K562 (cell line): ENCODE results near the gene LAMB4. TPM values are rescaled to one million over a fixed set of nuclear protein-coding genes. Genes with fewer than 3 reads are reported as not detected.

Experiments
- ATAC-seq: fragments of 200-7000 bp; cut with Tn5 transposase; 3 replicates; pipeline ENCODE4 v1.9.1; 2020; ENCODE audit warnings: moderate library complexity
- BruUV-seq: library from RNA; stranded (reverse); fragments of 400-500 nt; replicated peaks from 2 replicates; lab custom pipeline; 2021; lab: Mats Ljungman, UMichigan
- CTCF ChIA-PET: fragments of 300-600 bp; formaldehyde crosslinking; extraction: SDS; loops from one replicate; lab custom pipeline; 2021; ENCODE audit warnings: low intra/inter-chr PET ratio; lab: Yijun Ruan, JAX
- POLR2A ChIA-PET: fragments of 300-600, 350-650 bp; sonication (Branson Sonifier 250); formaldehyde crosslinking; extraction: SDS; loops from one replicate; lab custom pipeline; 2021; ENCODE audit warnings: antibody characterized with exemption, inconsistent platforms; lab: Yijun Ruan, JAX
- DNase-seq, 4 experiments: peaks; one replicate each; pipeline versions ENCODE4 v3.0.0 to v3.0.0-alpha.2; 2011 to 2018; ENCODE audit warnings: low spot score in 3 of 4, mixed read lengths in 3 of 4; ENCODE audit errors: extremely low read depth in 1 of 4
- FAIRE-seq: peaks from 2 replicates; lab custom pipeline; 2011; peaks lifted over from hg19 to GRCh38; lab: Jason Lieb, UNC
- H2AFZ ChIP-seq: 2 replicates; pipeline ENCODE4 v1.6.0; 2011; ENCODE audit warnings: low read depth, low read length, control low read depth, inconsistent platforms
- H3K27ac ChIP-seq: fragments of 200-600 bp; 3 replicates; pipeline ENCODE4 v1.8.0; 2011; ENCODE audit warnings: low read depth, mild to moderate bottlenecking, control low read depth, inconsistent platforms, low read length, moderate library complexity, mixed read lengths; ENCODE audit errors: extremely low read depth
- H3K27me3 ChIP-seq, 2 experiments: fragments of 300-600 bp in 1 of 2; 2 replicates in 1 of 2; 3 replicates in 1 of 2; pipeline versions ENCODE4 v1.6.0 to v1.8.0; 2011; ENCODE audit warnings: inconsistent platforms in 2 of 2, low read length in 2 of 2, mild to moderate bottlenecking in 1 of 2, mixed read lengths in 1 of 2, moderate library complexity in 1 of 2; ENCODE audit not compliant: control insufficient read depth in 2 of 2, insufficient read depth in 2 of 2
- H3K36me3 ChIP-seq: fragments of 300-600 bp; 3 replicates; pipeline ENCODE4 v1.8.0; 2011; ENCODE audit warnings: mild to moderate bottlenecking, low read length, inconsistent platforms; ENCODE audit not compliant: control insufficient read depth, insufficient read depth
- H3K4me1 ChIP-seq, 2 experiments: fragments of 200-600 bp in 1 of 2; replicated peaks in 1 of 2; 2 replicates in 1 of 2; 3 replicates in 1 of 2; pipeline versions ENCODE4 v1.5.1 to v1.8.0; 2011; ENCODE audit warnings: inconsistent platforms in 2 of 2, low read length in 2 of 2, mild to moderate bottlenecking in 1 of 2, mixed read lengths in 1 of 2, moderate library complexity in 1 of 2; ENCODE audit not compliant: control insufficient read depth in 2 of 2, insufficient read depth in 2 of 2
- H3K4me2 ChIP-seq: 2 replicates; pipeline ENCODE4 v1.6.1; 2011; ENCODE audit warnings: low read length, control low read depth, inconsistent platforms, mixed read lengths; ENCODE audit not compliant: insufficient read depth
- H3K4me3 ChIP-seq: fragments of 200-600 bp; sonication (generic), shearing (Covaris generic); 2 replicates; pipeline ENCODE4 v1.5.1; 2016; ENCODE audit warnings: control low read depth, inconsistent platforms
- H3K79me2 ChIP-seq: fragments of 200-600 bp; 3 replicates; pipeline ENCODE4 v1.8.0; 2011; ENCODE audit warnings: low read length, inconsistent platforms; ENCODE audit not compliant: control insufficient read depth, insufficient read depth
- H3K9ac ChIP-seq, 2 experiments: 2 replicates each; pipeline versions ENCODE4 v1.6.0 to v1.6.1; 2011; ENCODE audit warnings: low read depth in 2 of 2, low read length in 2 of 2, control low read depth in 1 of 2, inconsistent platforms in 1 of 2, mild to moderate bottlenecking in 1 of 2, mixed read lengths in 1 of 2; ENCODE audit not compliant: insufficient read depth in 1 of 2
- H3K9me1 ChIP-seq: one replicate; pipeline ENCODE4 v1.6.0; 2011; ENCODE audit warnings: inconsistent platforms, mild to moderate bottlenecking, low read length, moderate library complexity; ENCODE audit not compliant: control insufficient read depth, insufficient read depth
- H3K9me3 ChIP-seq: replicated peaks from 2 replicates; pipeline ENCODE4 v1.5.1; 2011; ENCODE audit warnings: low read depth, low read length, inconsistent platforms; ENCODE audit not compliant: control insufficient read depth, insufficient read depth
- H4K20me1 ChIP-seq: replicated peaks from 2 replicates; pipeline ENCODE4 v1.6.1; 2011; ENCODE audit warnings: low read length, inconsistent platforms, mixed read lengths; ENCODE audit not compliant: control insufficient read depth, insufficient read depth
- FIP1L1 ChIP-seq: fragments of 200-400 bp; formaldehyde crosslinking; IDR thresholded peaks from 2 replicates; pipeline ENCODE4 v1.6.1; 2018; ENCODE audit warnings: mild to moderate bottlenecking, low read depth, low read length; ENCODE audit not compliant: poor library complexity, severe bottlenecking
- PYGO2 ChIP-seq: fragments of 450-650 bp; IDR thresholded peaks from 2 replicates; pipeline ENCODE4 v1.6.1; 2016; ENCODE audit warnings: mild to moderate bottlenecking, missing genetic modification characterization, moderate library complexity, missing compliant biosample characterization
- SNIP1 ChIP-seq: fragments of 450-650 bp; IDR thresholded peaks from 2 replicates; pipeline ENCODE4 v1.7.1; 2017; ENCODE audit warnings: low read depth, mild to moderate bottlenecking
- STAG1 ChIP-seq: sonication (generic); formaldehyde crosslinking; IDR thresholded peaks from 2 replicates; pipeline ENCODE4 v1.5.0; 2020; ENCODE audit warnings: missing genetic modification reagents, borderline replicate concordance
- WGBS: fragments of 100-300 bp; shearing (Covaris generic); methylation state at CpG from one replicate; pipeline ENCODE4 v1.1.6; 2016; ENCODE audit warnings: low coverage, mixed read lengths; ENCODE audit not compliant: insufficient coverage; ENCODE audit errors: missing lambda C conversion rate; 5-methylcytosine and 5-hydroxymethylcytosine counted together
- in situ Hi-C: fragments of 300-500 bp; cut with MboI; formaldehyde crosslinking; loops from 4 replicates; pipeline ENCODE4 v1.15.0; 2018; ENCODE audit warnings: inconsistent platforms, mixed read lengths
- intact Hi-C: fragments of 100-400 bp; cut with micrococcal nuclease; formaldehyde crosslinking; loops from 2 replicates; pipeline ENCODE4 v1.14.2; 2022
- polyA plus RNA-seq, 8 experiments: library from polyadenylated mRNA; depleted of rRNA in 4 of 8; stranded (reverse) in 5 of 8; unstranded in 3 of 8; fragments of >200 nt; fragmentation: Nextera tagmentation in 2 of 8; fragmentation: Illumina TruSeq in 1 of 8; extraction: Ambion mirVana in 2 of 8; extraction: Trizol in 1 of 8; gene quantifications; 2 replicates each; pipeline versions ENCODE4 v1.2.1 to v1.2.3, GENCODE V29; 2011 to 2014; ENCODE audit warnings: inconsistent platforms in 1 of 8, missing spikeins in 1 of 8
- total RNA-seq, 7 experiments: library from RNA; depleted of rRNA in 6 of 7; stranded (reverse); fragments of >200 nt in 6 of 7; fragmentation: Illumina TruSeq in 2 of 7; extraction: Trizol in 2 of 7; gene quantifications; 2 replicates each; pipeline versions ENCODE4 v1.2.1 to v1.2.3, GENCODE V29; 2011 to 2021; ENCODE audit warnings: low replicate concordance in 1 of 7
- TF ChIP-seq, protein P1 (sequence below), 2 experiments: fragments of 450-650 bp; formaldehyde crosslinking in 1 of 2; IDR thresholded peaks; 2 replicates each; pipeline versions ENCODE4 v1.4.0 to v1.6.1; 2014 to 2020; ENCODE audit warnings: mild to moderate bottlenecking in 2 of 2, borderline replicate concordance in 1 of 2, low read depth in 1 of 2
- TF ChIP-seq, protein P2 (sequence below): fragments of 450-650 bp; IDR thresholded peaks from 2 replicates; pipeline ENCODE4 v1.7.1; 2018; ENCODE audit warnings: mild to moderate bottlenecking, low read depth; ENCODE audit not compliant: partially characterized antibody
- TF ChIP-seq, protein P3 (sequence below): fragments of 250-450 bp; sonication (Bioruptor Pico); IDR thresholded peaks from 2 replicates; pipeline ENCODE4 v1.8.0; 2022; ENCODE audit warnings: inconsistent platforms

The LAMB4 gene
- total and polyA plus RNA-seq, 9 of the 15 experiments (the other 6 are each of a cell fraction or from before 2014, with no cell fraction given): 0.06 to 0.13 (median 0.07) TPM; not detected in 6

DNA sequence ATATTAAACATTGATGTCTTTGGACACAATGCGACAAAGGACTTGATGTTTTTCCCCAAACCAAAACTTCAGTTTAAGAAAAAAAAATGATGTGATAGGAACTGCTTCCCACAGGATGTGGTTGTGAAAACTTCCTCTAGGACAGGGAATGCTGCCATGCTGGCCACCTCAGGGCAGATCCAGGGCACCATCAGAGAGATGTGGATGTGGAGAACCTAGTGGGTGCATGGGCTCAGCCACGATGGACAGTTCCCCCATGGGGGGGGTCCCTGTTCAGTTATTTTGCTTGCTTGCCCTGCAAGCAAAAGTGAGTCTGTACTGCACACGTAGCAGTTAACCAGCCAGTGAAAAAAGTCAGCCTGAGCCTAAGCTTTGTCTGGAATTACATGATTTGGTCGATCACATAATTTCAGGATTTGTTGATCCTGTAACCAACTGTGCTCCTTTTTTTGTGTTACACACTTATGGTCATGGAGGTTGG is 36.3 kb downstream of the LAMB4 start (continued):
- TF ChIP-seq, protein P1, sequence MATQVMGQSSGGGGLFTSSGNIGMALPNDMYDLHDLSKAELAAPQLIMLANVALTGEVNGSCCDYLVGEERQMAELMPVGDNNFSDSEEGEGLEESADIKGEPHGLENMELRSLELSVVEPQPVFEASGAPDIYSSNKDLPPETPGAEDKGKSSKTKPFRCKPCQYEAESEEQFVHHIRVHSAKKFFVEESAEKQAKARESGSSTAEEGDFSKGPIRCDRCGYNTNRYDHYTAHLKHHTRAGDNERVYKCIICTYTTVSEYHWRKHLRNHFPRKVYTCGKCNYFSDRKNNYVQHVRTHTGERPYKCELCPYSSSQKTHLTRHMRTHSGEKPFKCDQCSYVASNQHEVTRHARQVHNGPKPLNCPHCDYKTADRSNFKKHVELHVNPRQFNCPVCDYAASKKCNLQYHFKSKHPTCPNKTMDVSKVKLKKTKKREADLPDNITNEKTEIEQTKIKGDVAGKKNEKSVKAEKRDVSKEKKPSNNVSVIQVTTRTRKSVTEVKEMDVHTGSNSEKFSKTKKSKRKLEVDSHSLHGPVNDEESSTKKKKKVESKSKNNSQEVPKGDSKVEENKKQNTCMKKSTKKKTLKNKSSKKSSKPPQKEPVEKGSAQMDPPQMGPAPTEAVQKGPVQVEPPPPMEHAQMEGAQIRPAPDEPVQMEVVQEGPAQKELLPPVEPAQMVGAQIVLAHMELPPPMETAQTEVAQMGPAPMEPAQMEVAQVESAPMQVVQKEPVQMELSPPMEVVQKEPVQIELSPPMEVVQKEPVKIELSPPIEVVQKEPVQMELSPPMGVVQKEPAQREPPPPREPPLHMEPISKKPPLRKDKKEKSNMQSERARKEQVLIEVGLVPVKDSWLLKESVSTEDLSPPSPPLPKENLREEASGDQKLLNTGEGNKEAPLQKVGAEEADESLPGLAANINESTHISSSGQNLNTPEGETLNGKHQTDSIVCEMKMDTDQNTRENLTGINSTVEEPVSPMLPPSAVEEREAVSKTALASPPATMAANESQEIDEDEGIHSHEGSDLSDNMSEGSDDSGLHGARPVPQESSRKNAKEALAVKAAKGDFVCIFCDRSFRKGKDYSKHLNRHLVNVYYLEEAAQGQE (IDR thresholded peaks at IDR 0.05; ENCODE audit: borderline replicate concordance): peak; percentile 38
- TF ChIP-seq, protein P1 (CRISPR knock-in tag; IDR thresholded peaks at IDR 0.05; ENCODE audit: low read depth): no peak
- TF ChIP-seq, all 486 proteins: peak for 5

DNA sequence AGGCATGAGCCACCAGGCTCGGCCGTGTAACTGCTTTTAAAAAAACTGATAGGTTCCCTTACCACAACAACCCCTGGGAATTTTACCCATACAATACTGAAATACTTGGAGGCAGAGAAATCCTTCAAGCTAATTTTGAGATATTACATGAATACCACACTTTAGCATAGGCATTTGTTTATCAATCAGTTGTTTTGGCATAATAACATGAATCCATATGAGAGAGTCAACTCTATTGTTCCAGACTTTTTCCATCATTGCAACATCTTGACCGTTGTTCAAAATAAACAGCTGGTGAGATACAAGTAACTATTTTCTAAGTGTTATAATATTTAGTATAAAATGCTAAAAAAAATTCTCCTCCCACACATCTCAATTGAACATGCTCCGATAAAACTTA is 36.8 kb downstream of the LAMB4 start:
- no peak overlapping the region for H3K4me2 ChIP-seq
- peaks cover 27 to 47% of the 10 kb centered on the region in 2 experiments for H3K4me1 ChIP-seq
- H3K27me3 ChIP-seq: no peaks in the 10 kb centered on the region
- CTCF ChIA-PET: no interaction called here
- DNase-seq (no peak), FAIRE-seq (no peak), ATAC-seq (no peak)
- H3K9me3 ChIP-seq: no peaks in the 10 kb centered on the region
- POLR2A ChIA-PET: interaction anchor here (1.8 kb wide), 1 partner anchor 15 kb away, joined by 8 read pairs; no protein-coding TSS in a partner anchor
- H3K79me2 ChIP-seq: no peaks in the 10 kb centered on the region
- H3K9me1 ChIP-seq: no peaks in the 10 kb centered on the region
- no TSS peak for BruUV-seq
- intact Hi-C loops (no loop called here), in situ Hi-C loops (no loop called here)
- no peak overlapping the region for H3K9ac ChIP-seq
- H3K36me3 ChIP-seq: no peaks in the 10 kb centered on the region
- no peaks in the 10 kb centered on the region for H4K20me1 ChIP-seq
- H2AFZ ChIP-seq: no peak overlapping the region
- H3K4me3 ChIP-seq: no peak overlapping the region
- no peak overlapping the region for H3K27ac ChIP-seq
- 79% methylated on average over 4 of the region's 4 CpGs for WGBS
- TF ChIP-seq SNIP1 (no peak), PYGO2 (tag) (no peak), FIP1L1 (no peak), STAG1 (CRISPR knock-in tag) (no peak)
- TF ChIP-seq, protein P2, sequence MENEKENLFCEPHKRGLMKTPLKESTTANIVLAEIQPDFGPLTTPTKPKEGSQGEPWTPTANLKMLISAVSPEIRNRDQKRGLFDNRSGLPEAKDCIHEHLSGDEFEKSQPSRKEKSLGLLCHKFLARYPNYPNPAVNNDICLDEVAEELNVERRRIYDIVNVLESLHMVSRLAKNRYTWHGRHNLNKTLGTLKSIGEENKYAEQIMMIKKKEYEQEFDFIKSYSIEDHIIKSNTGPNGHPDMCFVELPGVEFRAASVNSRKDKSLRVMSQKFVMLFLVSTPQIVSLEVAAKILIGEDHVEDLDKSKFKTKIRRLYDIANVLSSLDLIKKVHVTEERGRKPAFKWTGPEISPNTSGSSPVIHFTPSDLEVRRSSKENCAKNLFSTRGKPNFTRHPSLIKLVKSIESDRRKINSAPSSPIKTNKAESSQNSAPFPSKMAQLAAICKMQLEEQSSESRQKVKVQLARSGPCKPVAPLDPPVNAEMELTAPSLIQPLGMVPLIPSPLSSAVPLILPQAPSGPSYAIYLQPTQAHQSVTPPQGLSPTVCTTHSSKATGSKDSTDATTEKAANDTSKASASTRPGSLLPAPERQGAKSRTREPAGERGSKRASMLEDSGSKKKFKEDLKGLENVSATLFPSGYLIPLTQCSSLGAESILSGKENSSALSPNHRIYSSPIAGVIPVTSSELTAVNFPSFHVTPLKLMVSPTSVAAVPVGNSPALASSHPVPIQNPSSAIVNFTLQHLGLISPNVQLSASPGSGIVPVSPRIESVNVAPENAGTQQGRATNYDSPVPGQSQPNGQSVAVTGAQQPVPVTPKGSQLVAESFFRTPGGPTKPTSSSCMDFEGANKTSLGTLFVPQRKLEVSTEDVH: no peak
- TF ChIP-seq, protein P3, sequence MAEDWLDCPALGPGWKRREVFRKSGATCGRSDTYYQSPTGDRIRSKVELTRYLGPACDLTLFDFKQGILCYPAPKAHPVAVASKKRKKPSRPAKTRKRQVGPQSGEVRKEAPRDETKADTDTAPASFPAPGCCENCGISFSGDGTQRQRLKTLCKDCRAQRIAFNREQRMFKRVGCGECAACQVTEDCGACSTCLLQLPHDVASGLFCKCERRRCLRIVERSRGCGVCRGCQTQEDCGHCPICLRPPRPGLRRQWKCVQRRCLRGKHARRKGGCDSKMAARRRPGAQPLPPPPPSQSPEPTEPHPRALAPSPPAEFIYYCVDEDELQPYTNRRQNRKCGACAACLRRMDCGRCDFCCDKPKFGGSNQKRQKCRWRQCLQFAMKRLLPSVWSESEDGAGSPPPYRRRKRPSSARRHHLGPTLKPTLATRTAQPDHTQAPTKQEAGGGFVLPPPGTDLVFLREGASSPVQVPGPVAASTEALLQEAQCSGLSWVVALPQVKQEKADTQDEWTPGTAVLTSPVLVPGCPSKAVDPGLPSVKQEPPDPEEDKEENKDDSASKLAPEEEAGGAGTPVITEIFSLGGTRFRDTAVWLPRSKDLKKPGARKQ (CRISPR knock-in tag): no peak
